ENCODE results near the gene DGAT2.
"Not testable (repeated sequence)": the region's sequence is repeated elsewhere in the genome, so short reads cannot be mapped to it uniquely, and the experiment has no call there.

Gene DGAT2, protein sequence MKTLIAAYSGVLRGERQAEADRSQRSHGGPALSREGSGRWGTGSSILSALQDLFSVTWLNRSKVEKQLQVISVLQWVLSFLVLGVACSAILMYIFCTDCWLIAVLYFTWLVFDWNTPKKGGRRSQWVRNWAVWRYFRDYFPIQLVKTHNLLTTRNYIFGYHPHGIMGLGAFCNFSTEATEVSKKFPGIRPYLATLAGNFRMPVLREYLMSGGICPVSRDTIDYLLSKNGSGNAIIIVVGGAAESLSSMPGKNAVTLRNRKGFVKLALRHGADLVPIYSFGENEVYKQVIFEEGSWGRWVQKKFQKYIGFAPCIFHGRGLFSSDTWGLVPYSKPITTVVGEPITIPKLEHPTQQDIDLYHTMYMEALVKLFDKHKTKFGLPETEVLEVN

DNA sequence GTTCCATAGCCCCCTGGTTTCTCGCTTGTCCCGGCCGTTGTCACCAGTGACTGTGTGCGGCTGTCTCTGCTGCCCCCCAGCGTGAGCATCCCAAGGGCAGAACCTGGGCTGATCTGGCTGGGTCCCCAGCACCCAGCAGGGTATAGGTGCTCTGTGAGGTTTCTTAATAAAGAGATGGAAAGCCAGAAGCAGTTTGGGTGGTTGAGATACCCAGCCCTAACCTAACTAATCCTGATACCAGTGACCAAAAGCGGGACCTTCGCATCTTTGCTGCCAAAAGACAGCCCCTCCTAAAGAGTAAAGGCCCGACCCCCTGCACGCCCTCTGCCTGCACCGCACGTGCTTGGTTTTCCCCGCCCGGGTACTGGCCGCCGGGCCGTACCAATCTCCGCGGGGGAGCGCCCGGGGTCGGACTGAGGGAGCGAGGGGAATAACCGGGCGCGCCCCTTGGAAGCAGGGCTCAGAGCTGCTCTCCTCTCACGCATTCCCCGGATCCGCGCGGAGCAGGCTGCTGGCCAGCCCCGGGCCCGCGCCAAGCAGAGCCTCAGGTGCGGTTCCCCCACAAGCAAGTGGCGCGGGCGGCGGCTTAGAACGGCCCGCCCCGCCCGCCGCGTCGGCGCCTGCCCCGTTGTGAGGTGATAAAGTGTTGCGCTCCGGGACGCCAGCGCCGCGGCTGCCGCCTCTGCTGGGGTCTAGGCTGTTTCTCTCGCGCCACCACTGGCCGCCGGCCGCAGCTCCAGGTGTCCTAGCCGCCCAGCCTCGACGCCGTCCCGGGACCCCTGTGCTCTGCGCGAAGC lies at the start of gene DGAT2:
Gene DGAT2 (plus strand): TSS at position 667 of the 797 bp plus-strand sequence. CDS start 214 bp downstream, outside the sequence.
- DNase-seq: peak; percentile 56

DNA sequence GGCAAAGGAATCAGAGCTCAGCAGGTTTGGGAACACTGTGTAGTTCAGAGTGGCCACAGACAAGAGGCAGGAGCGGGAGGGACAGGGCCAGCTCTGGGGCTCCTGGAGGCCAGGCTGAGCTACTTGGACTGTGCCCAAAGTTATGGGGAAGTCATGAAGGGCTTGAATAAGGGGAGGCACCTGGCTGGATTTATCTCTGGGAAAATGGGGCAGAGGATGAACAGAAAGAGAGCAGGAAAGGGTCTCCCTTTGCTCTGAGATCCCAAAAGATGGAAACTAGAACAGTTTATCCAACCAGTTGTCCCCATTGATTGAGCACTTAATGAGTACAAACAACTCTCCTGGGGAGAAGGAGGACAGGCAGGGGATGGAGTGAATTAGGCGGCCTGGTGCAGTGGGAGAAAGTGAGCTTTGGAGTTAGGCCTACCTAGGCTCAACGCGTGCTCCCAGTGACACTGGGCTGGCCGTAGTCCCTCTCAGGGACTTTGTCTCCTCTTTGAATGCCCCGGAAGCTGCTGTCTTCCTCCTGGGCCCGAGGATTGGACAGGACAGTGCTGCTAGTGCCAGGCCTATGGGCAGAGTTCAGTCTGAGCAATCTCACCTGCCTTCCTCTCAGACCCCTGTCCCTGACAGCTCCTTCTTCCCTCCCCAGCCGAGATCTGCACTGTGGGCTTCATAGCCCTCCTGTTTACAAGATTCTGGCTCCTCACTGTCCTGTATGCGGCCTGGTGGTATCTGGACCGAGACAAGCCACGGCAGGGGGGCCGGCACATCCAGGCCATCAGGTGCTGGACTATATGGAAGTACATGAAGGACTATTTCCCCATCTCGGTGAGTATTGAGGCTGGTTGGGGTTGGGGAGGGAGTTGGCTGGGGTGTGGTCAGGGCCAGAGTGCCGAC lies 49.0 kb upstream of the DGAT2 start:
- no peak for DNase-seq

DNA sequence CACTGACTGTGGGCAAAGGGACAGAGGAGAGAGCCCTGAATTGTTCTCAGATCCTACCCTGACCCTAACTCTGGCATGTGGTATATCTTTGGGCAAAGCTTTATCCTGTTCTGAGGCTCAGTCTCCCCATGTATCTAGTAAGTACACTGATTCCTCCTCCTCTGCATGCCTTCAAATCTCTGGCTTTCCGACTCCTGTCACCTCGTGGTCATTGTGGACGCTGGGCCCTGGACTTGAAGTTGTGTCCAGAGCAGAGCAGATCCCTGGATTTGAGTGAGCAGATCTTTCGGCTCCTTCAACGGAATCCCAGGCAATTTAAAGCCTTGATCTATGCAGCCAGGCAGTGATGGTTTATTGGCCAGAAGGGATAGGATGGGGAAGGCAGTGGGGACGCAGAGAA lies 47.9 kb upstream of the DGAT2 start:
- no peak for DNase-seq

DNA sequence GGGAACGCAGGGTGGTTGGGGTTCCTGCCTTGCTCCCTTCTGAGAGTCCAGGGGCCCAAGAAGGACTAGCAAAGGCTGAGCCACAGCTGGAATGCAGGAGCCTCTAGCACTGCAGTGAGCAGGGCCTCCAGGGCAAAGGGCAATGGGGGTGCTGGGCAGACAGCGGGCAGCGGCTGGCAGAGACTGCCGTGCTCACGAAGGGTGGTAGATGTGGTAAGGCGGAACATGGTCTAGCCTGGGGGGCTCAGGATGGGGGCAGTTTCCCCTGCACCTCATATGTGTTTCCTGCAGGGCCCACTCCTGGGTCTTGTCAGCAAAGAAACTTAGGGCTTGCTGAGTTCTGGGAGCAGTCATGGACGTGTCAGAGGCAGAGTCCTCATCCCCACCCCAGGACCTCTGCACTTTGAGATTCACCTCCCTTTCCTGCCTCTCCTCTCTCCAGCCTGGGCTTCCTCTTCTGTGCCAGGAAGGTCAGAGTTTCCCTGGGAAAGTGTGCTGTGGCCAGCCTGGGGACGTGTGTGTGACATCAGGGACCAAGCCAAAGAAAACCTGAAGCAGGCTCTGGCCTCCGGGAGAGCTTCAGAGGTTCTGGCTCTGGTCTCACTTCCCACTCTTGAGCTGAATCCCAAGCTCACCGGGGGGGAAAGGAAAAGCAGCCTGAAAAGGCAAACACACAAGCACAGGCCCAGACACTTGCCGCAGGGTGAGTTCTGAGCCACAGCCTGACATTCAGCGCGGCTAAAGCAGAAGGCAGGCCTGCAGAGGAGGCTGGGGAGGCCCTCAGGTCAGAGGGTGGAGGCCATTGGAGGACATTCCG lies 46.5 kb upstream of the DGAT2 start:
- no peak for DNase-seq

DNA sequence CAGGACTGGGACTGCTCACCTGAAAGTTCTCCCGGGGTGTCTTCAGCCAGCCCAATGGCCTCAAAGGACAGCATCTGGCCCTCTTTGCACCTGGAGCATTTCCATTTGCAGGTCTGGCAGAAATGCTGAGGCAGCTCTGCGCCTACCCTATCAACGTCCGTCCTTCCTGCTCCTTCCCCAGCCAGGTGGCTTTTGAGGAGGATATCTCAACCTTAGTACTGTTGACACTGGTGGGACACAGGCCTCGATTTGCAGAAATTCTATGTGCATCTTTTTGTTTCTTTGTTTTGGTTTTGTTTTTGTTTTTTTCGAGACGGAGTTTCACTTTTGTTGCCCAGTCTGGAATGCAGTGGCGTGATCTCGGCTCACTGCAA lies 45.9 kb upstream of the DGAT2 start:
- DNase-seq: no peak

DNA sequence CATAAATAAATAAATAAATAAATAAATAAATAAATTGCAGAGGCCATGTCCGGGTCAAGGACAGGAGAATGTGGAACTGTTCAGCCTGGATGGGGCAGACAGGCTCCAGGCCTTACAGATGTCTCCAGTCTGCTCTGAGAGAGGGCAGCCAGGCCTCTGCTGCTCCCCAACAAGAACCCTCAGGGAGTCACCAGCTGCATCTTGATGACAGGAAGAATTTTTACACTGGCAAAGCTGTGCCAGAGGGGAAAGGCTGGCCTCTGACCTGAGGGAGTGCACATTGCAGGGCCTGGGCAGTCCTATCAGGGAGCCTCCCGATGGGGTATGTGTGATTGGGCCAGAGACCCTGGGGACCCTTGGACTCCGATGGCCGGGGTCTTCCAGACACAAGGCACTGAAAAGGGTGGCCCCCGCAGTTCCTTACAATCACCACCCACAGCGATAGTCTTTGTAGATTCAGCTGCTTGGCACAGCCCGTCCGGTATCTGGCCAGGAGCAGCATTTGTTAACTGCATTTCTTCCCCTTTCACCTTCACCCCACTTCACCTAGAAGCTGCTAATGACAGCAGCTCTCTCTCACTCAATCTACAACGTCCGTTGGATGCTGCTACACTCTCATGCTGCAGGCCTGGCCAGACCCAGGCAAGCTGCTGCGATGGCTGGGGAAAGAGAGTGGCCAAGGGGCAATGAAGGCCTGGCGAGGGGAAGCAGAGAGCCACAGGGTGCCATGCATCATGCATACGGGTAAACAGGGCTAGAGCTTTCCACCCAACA lies 42.8 kb upstream of the DGAT2 start:
- no peak for DNase-seq

DNA sequence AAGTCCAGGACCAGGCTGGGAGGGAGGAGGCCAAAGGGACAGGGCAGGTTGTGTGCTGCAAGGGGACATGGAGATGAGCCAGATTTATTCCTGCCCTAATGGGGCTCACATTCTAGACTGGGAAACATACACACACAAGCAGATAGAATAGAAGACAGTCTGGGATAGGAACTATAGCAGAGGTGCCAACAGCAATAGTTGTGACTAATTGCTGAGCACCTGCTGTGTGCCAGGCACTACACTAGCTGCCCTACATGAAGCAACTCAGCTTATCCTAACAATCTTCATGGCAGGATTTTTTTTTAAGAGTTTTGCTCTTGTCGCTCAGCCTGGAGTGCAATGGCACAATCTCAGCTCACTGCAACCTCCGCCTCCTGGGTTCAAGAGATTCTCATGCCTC lies 39.6 kb upstream of the DGAT2 start:
- no peak for DNase-seq

DNA sequence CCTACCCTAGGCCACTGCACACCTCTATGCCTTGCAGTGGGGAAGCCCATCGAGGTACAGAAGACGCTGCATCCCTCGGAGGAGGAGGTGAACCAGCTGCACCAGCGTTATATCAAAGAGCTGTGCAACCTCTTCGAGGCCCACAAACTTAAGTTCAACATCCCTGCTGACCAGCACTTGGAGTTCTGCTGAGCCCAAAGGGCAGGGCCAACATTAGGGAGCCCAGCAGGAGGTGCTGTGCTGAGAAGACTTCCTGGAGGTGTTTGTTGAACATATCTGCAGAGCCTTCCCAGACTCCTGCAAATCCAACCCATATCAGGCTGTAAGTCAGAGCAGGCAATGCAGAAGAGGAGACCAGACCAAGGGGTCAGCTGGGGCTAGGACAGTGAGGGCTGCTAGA lies 37.5 kb upstream of the DGAT2 start:
- no peak for DNase-seq

DNA sequence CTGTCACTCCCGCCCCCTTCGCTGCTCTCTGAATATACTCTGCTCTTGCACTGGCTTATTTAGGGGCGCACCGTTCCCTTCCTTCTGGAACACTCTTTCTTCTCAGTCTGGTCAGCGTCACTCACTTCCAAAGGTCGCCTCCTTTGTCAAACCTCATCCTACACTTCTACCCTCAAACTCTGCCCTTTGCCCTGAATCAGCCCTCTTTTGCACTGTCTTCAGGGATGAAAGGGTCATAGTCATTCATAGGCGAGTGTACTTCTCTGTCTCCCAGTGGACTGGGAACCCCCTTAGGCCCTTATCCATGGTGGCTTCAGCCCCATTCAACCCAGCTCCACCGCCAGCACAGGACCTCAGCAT lies 35.5 kb upstream of the DGAT2 start:
- DNase-seq: no peak

DNA sequence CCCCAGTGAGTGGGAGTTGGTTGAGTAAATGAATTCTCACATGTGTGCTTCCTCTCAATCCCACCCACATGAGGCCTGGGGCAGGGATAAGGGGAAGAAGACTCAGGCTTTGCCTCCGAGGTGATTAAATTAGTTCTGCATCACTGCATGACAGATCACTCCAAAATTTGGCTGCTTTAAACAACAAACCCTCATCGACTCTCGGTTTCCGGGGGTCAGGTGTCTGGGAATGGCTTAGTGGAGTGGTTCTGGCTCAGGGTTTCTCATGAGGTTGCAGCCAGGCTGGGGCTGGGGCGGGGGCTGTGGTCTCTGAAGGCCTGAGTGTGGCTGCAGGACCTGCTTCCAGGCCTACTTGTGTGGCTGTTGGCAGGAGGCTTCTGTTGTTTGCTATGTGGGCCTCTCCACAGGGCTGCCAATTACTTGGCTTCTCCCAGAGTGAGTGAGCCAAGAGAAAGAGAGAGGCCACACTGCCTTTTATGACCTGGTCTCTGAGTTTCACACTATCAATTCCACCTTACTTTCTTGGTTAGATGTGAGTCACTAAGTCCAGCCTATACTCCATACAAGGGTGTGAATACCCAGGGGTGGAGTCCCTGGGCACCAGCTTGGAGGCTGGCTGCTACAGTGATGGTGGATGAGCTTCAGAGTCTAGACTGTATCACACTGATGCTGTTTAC lies 35.0 kb upstream of the DGAT2 start:
- no peak for DNase-seq

DNA sequence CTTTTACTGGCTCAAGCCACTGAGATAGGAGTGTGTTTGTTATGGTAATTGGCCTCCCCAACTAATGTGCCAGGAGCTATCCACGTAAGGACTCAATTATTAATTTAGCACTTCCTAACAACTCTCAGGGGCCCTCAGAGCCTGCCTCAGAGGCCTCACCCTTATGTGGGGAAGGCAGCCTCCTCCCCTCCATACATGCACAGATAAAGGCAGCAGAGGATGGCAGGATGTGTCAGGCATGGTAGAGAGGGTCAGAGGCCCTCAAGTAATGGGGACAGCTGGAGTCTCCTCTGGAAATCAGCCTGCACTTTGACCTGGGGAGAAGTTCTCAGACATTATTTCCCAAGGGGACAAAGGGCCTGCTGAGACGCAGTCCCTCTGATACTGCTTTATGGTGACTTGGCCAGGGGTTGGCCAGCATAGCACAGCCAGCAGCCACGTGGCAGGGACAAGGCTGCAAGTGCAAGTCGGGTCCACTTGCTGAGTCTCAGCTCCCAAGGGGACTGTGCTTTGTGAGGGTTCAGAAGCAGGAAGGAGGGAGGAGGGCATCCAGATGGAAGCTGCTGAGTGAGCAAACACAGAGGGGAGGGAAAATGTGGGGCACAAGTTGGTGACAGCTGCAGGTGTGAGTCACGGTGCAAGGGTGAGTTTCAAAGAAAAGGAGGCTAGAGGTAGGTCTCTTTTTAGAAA lies 33.9 kb upstream of the DGAT2 start:
- no peak for DNase-seq

DNA sequence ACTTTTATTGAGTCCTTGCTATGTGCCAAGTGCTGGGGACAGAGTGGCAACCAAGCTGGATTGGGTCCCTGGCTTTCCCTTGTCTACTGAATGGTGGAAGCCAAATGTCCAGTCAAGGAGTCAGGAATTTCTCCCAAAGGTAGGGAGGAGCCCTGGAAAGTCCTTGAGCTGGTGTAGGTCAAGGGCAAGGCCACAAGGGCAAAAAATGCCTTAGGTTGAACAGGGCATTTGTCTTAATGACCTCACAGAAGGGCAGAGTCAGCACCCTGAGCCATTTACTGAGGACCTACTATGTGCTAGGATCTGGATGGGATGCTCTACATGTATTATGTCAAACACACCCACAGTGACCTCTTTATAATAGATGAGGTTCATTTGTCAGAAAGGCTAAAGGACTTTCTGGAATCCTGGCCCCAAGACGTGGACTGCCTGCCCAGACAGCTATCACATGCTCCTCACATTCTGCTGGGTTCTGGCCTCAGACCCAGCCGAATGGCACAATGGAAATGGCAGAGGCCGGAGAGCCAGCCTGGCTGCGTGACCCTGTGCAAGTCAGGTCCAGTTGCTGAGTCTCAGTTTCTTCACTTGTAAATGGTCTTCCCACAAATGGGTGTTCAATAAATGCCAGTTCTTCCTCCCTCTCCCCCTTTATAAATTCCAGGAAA lies 33.3 kb upstream of the DGAT2 start:
- no peak for DNase-seq

DNA sequence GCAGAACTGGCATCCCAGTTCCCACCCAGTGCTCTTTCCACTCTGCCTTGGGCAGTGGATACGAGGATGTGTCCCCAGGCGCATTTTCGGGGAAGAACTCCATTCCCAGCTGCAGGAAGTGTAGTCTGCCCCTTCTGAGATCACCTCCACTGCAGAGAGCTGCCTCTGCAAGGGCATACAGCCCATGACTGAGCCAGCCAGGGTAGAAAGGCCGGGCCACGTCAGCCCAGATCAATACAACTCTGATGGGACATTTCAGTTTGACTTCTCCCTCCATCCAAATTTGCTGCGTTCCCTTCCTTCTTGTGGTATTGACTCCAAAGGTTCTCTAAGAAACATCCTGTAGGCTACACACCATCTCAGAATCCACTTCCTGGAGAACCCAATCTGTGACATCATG lies 31.3 kb upstream of the DGAT2 start:
- DNase-seq: no peak

DNA sequence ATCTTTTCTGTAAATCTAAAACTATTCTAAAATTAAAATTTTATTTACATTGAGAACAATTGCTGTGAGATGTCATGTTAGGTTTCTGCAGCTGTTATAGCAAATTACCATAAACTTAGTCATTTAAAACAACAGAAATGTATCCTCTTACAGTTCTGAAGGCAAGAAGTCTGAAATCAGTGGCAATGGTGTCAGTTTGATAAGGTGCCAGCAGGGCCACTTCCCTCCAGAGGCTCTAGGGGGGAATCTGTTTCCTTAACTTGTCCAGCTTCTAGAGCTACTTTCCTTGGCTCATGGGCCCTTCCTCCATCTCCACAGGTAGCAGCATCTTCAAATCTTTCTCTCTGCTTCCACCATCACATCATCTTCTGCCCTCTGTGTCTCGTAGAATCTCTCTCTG lies 27.9 kb upstream of the DGAT2 start:
- DNase-seq: no peak

DNA sequence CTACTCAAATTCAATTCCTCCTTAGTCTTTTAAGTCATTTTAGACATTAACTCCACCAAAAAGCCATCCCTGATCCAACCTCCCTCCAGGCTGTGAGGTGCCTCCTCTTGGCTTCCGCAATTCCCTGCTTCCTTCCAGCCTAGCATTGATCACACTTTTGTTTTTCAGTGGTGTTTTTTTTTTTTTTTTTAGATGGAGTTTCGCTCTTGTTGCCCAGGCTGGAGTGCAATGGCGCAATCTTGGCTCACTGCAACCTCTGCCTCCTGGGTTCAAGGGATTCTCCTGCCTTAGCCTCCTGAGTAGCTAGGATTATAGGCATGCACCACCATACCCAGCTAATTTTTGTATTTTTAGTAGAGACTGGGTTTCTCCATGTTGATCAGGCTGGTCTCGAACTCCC lies 25.4 kb upstream of the DGAT2 start:
- DNase-seq: not testable (repeated sequence)

DNA sequence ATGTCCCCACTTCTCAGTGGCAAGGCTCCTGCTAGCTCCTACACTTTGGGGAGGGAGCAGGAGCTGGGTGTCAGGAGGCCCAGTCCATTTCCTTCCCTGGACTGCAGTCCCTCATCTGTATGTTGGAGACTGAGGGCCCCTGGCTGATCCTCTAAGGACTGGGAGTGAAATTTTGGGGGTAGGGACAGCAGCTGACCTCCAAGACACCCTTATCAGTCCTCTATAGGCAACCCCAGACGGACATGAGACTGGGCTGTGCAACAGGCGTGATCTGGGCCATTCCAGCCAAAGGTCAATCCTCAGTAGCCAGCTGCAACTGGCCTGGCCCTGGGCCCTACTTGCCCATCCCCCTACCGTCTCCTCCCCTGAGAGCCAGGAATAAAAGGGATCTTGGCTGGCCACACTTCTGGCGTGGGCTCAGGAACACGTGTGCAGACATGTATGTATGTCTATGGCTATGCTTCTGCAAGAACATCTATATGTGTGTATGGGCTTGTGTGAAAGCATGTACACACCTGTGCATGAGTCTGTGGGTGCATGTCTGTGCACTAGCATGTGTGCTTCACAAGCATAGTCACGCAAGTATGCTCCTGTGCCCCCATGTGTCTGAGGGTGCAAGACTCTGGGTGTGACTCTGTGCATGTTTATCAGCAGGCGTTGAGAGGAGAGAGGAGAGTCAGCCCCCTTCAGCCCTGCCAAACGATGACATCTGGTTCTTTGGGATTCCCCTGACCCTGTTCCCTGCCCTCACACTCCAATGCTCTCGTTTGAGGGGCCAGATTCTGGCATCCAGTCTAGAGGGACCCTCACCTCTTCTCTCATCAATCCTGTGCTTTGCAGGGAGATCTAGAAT lies 24.6 kb upstream of the DGAT2 start:
- DNase-seq: no peak

DNA sequence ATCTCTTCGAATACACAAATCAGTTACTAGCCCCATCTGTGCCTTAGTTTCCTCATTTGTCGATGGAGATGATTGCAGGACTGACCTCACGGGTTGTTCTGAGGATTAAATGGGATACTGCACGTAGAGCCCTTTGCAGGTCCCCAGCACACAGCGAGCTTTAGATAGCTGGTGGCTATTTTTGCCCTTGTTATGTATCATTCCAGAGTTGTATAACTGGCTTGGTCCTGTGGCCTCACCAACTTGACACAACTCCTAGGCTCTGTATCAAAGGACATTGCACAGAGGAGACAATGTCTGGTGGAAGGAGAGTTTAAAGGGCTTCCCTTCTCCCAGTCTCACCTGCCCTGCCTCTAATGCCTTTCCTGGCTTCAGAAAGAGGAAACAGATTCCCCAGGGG lies 22.8 kb upstream of the DGAT2 start:
- no peak for DNase-seq

DNA sequence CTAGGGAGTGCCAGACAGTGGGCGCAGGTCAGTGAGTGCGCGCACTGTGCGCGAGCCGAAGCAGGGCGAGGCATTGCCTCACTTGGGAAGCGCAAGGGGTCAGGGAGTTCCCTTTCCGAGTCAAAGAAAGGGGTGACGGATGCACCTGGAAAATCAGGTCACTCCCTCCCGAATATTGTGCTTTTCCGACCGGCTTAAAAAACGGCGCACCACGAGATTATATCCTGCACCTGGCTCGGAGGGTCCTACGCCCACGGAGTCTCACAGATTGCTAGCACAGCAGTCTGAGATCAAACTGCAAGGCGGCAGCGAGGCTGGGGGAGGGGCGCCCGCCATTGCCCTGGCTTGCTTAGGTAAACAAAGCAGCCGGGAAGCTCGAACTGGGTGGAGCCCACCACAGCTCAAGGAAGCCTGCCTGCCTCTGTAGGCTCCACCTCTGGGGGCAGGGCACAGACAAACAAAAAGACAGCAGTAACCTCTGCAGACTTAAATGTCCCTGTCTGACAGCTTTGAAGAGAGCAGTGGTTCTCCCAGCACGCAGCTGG lies 19.8 kb upstream of the DGAT2 start:
- not testable (repeated sequence) for DNase-seq

DNA sequence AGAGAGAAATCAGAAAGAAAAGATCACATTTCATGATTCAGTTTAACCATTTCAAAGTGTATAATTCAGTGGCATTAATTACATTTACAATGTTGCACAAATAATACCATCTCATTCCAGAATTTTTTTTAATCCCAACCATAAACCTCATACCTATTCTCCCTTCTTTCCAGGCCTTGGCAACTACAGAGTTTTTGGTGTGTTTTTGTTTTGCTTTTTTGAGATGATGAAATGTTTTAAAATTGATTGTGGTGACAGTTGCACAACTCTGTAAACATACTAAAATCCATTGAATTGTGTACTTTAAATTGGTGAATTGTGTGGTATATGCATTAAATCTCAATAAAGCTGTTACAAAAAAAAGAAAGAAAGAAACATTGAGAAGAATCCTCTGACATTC lies 13.6 kb upstream of the DGAT2 start:
- DNase-seq: not testable (repeated sequence)

All from activated CD4-positive, alpha-beta T cell treated with anti-CD3 and anti-CD28 coated beads for 1 hour (primary cell).